K562 (cell line): ENCODE data around the gene LOC128125822.

Experiments
- BCOR ChIP-seq: fragments of 450-650 bp; IDR thresholded peaks from 2 replicates; pipeline ENCODE4 v1.6.1; 2016
- GTF2E2 ChIP-seq: fragments of 200-800 bp; sonication (Bioruptor generic); IDR thresholded peaks from 2 replicates; pipeline ENCODE4 v1.6.1; 2016; ENCODE audit warnings: missing genetic modification characterization, missing compliant biosample characterization
- MCM7 ChIP-seq, 2 experiments: fragments of 450-650 bp; IDR thresholded peaks; 2 replicates each; pipeline ENCODE4 v1.6.1; 2016 to 2018
- NCOR1 ChIP-seq: fragments of 450-650 bp; IDR thresholded peaks from 2 replicates; pipeline ENCODE4 v1.6.1; 2016; ENCODE audit warnings: mild to moderate bottlenecking, moderate library complexity
- NFE2 ChIP-seq: IDR thresholded peaks from 2 replicates; pipeline ENCODE4 v1.6.1; 2014; ENCODE audit warnings: antibody characterized with exemption, low read depth
- POLR2A ChIP-seq: fragments of 450-650 bp; conservative IDR thresholded peaks from 2 replicates; pipeline ENCODE4 v1.6.1; 2016
- POLR2G ChIP-seq: fragments of 200-400 bp; formaldehyde crosslinking; IDR thresholded peaks from 2 replicates; pipeline ENCODE4 v1.6.1; 2017; ENCODE audit warnings: low read depth, mild to moderate bottlenecking, antibody characterized with exemption, low read length, moderate library complexity
- RBFOX2 ChIP-seq: fragments of 200-400 bp; formaldehyde crosslinking; IDR thresholded peaks from 2 replicates; pipeline ENCODE4 v1.6.1; 2017; ENCODE audit warnings: low read depth, mild to moderate bottlenecking, low read length, moderate library complexity
- SMARCA4 ChIP-seq: fragments of 450-650 bp; IDR thresholded peaks from 2 replicates; pipeline ENCODE4 v1.6.1; 2016
- TCF7 ChIP-seq: sonication (generic); IDR thresholded peaks from 2 replicates; pipeline ENCODE4 v1.6.1; 2016; ENCODE audit warnings: antibody characterized with exemption, borderline replicate concordance
- XRCC3 ChIP-seq: fragments of 450-650 bp; IDR thresholded peaks from 2 replicates; pipeline ENCODE4 v1.6.1; 2017; ENCODE audit warnings: mild to moderate bottlenecking, moderate library complexity
- ZNF239 ChIP-seq: fragments of 250-450 bp; sonication (Bioruptor Pico); IDR thresholded peaks from 2 replicates; pipeline ENCODE4 v1.4.0; 2020; ENCODE audit warnings: mild to moderate bottlenecking
- ZNF316 ChIP-seq: fragments of 450-650 bp; IDR thresholded peaks from 2 replicates; pipeline ENCODE4 v1.6.1; 2016
- ZSCAN29 ChIP-seq: fragments of 450-650 bp; IDR thresholded peaks from 2 replicates; pipeline ENCODE4 v1.6.1; 2017
- TF ChIP-seq, protein P1 (sequence below): fragments of 250-450 bp; sonication (Bioruptor Pico); IDR thresholded peaks from 2 replicates; pipeline ENCODE4 v1.8.0; 2021; ENCODE audit warnings: borderline replicate concordance, mild to moderate bottlenecking, moderate library complexity; ENCODE audit not compliant: poor library complexity, severe bottlenecking
- TF ChIP-seq, protein P2 (sequence below): fragments of 250-450 bp; sonication (Bioruptor Pico); IDR thresholded peaks from 2 replicates; pipeline ENCODE4 v1.5.0; 2022; ENCODE audit warnings: mild to moderate bottlenecking

LOC128125822 gene

DNA sequence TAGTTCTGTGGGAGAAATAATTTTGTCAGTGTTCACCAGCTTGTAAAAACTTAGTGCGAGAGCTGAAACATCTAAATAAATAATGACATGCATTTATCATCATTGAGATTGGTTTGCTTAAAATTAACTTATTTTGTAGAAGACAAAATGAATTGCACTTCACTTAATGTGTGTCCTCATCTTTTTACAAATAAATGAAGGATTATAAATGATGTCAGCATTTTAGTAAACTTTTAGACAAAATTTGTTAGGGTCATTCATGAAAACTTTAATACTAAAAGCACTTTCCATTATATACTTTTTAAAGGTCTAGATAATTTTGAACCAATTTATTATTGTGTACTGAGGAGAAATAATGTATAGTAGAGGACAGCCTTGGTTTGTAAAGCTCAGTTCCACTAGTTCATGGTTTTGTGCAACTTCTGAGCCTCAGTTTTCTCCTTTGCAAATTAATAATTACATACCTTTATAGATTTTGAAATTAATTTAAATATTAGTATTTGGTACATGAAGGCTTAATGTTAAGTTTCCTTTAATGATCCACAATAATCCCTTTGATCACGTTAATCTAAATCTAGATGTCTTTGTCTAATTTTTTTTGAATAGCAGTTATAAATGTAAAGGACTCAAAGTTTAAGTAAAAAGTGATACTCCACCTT, 9.2 kb downstream of the LOC128125822 start (continued):
- TF ChIP-seq, protein P1, sequence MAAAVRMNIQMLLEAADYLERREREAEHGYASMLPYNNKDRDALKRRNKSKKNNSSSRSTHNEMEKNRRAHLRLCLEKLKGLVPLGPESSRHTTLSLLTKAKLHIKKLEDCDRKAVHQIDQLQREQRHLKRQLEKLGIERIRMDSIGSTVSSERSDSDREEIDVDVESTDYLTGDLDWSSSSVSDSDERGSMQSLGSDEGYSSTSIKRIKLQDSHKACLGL (CRISPR knock-in tag) = no peak
- TF ChIP-seq RBFOX2 = peak; percentile 23; the same call in 1 of the 2 replicates
- TF ChIP-seq NFE2 = no peak
- no peak for TF ChIP-seq NCOR1
- TF ChIP-seq SMARCA4 = no peak
- no peak for TF ChIP-seq MCM7 (IDR thresholded peaks at IDR 0.05)
- TF ChIP-seq XRCC3 = no peak
- no peak for TF ChIP-seq ZNF239 (CRISPR knock-in tag)
- 0 out of 2 replicates have a peak, but pooled peaks have one; percentile 13 for TF ChIP-seq POLR2G
- TF ChIP-seq TCF7 = no peak
- TF ChIP-seq BCOR = no peak
- no peak for TF ChIP-seq GTF2E2 (tag)
- TF ChIP-seq POLR2A = no peak
- peak; percentile 63 for TF ChIP-seq ZNF316
- TF ChIP-seq, protein P2, sequence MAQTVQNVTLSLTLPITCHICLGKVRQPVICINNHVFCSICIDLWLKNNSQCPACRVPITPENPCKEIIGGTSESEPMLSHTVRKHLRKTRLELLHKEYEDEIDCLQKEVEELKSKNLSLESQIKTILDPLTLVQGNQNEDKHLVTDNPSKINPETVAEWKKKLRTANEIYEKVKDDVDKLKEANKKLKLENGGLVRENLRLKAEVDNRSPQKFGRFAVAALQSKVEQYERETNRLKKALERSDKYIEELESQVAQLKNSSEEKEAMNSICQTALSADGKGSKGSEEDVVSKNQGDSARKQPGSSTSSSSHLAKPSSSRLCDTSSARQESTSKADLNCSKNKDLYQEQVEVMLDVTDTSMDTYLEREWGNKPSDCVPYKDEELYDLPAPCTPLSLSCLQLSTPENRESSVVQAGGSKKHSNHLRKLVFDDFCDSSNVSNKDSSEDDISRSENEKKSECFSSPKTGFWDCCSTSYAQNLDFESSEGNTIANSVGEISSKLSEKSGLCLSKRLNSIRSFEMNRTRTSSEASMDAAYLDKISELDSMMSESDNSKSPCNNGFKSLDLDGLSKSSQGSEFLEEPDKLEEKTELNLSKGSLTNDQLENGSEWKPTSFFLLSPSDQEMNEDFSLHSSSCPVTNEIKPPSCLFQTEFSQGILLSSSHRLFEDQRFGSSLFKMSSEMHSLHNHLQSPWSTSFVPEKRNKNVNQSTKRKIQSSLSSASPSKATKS (CRISPR knock-in tag) = no peak
- no peak for TF ChIP-seq ZSCAN29
- TF ChIP-seq, all 486 proteins: peak for 4
